Mesendoderm (in vitro differentiated cells): ENCODE results near the gene SFXN4.
A peak's percentile ranks its signal among the peaks of the same experiment; 100 is the strongest.

Experiments
- DNase-seq: peaks from one replicate; pipeline ENCODE4 v3.0.0; 2013
- H2AK5ac ChIP-seq: 2 replicates; pipeline ENCODE4 v1.6.1; 2013; ENCODE audit warnings: low read length, inconsistent platforms
- H2BK120ac ChIP-seq: 2 replicates; pipeline ENCODE4 v1.6.1; 2013; ENCODE audit warnings: low read depth, mild to moderate bottlenecking, low read length, moderate library complexity, mixed read lengths
- H2BK15ac ChIP-seq: replicated peaks from 2 replicates; pipeline ENCODE4 v1.6.1; 2013; ENCODE audit warnings: low read depth, mild to moderate bottlenecking, moderate library complexity
- H2BK5ac ChIP-seq: 2 replicates; pipeline ENCODE4 v1.6.1; 2013; ENCODE audit warnings: low read length, inconsistent platforms
- H3K18ac ChIP-seq: 2 replicates; pipeline ENCODE4 v1.6.1; 2013; ENCODE audit warnings: mild to moderate bottlenecking, low read length, mixed read lengths
- H3K23ac ChIP-seq: one replicate; pipeline ENCODE4 v1.6.1; 2013; ENCODE audit warnings: low read length
- H3K27ac ChIP-seq: 2 replicates; pipeline ENCODE4 v1.5.1; 2013; ENCODE audit warnings: low read depth, mild to moderate bottlenecking, inconsistent platforms, low read length, moderate library complexity
- H3K27me3 ChIP-seq: 2 replicates; pipeline ENCODE4 v1.6.1; 2013; ENCODE audit warnings: low read length, control low read depth, mild to moderate bottlenecking, inconsistent platforms; ENCODE audit not compliant: insufficient read depth, poor library complexity
- H3K36me3 ChIP-seq: 2 replicates; pipeline ENCODE4 v1.6.1; 2013; ENCODE audit warnings: low read length, inconsistent platforms; ENCODE audit not compliant: control insufficient read depth, insufficient read depth
- H3K4ac ChIP-seq: one replicate; pipeline ENCODE4 v1.6.1; 2013; ENCODE audit warnings: low read depth, mild to moderate bottlenecking, low read length, moderate library complexity
- H3K4me1 ChIP-seq: 2 replicates; pipeline ENCODE4 v1.6.1; 2013; ENCODE audit warnings: low read depth, low read length, inconsistent platforms; ENCODE audit not compliant: control insufficient read depth
- H3K4me2 ChIP-seq: 2 replicates; pipeline ENCODE4 v1.6.1; 2013; ENCODE audit warnings: low read length
- H3K4me3 ChIP-seq: 2 replicates; pipeline ENCODE4 v1.5.1; 2013; ENCODE audit warnings: mild to moderate bottlenecking, low read length
- H3K56ac ChIP-seq: one replicate; pipeline ENCODE4 v1.6.1; 2013; ENCODE audit warnings: low read length
- H3K79me1 ChIP-seq: 2 replicates; pipeline ENCODE4 v1.6.1; 2013; ENCODE audit warnings: low read length, inconsistent platforms
- H3K79me2 ChIP-seq: 2 replicates; pipeline ENCODE4 v1.6.1; 2013; ENCODE audit warnings: mild to moderate bottlenecking, low read length; ENCODE audit not compliant: control insufficient read depth, insufficient read depth
- H3K9ac ChIP-seq: 2 replicates; pipeline ENCODE4 v1.6.1; 2013; ENCODE audit warnings: low read length, inconsistent platforms
- H4K5ac ChIP-seq: one replicate; pipeline ENCODE4 v1.6.1; 2013; ENCODE audit warnings: low read length
- H4K8ac ChIP-seq: one replicate; pipeline ENCODE4 v1.6.1; 2013; ENCODE audit warnings: low read depth, mild to moderate bottlenecking, control low read depth, low read length, moderate library complexity
- WGBS: extraction: QIAGEN DNeasy Blood & Tissue Kit; methylation state at CpG from one replicate; pipeline ENCODE4 v1.1.7; 2013; ENCODE audit warnings: low lambda C conversion rate, missing lambda C conversion rate; ENCODE audit not compliant: insufficient coverage; ENCODE audit errors: extremely low coverage; 5-methylcytosine and 5-hydroxymethylcytosine counted together

The SFXN4 gene

GRCh38 chr10:119197921-119198320 lies 32.4 kb upstream of the SFXN4 start:
- WGBS: no CpG with 5 or more reads among the region's 4 CpGs
- H3K79me1 ChIP-seq: no peaks in the 10 kb centered on the region
- no peak overlapping the region for H4K5ac ChIP-seq
- H3K18ac ChIP-seq: no peak overlapping the region
- DNase-seq: no peak
- H3K36me3 ChIP-seq: no peaks in the 10 kb centered on the region
- no peaks in the 10 kb centered on the region for H3K4me1 ChIP-seq
- no peaks in the 10 kb centered on the region for H3K79me2 ChIP-seq
- H4K8ac ChIP-seq: no peak overlapping the region
- H2AK5ac ChIP-seq: no peak overlapping the region
- no peak overlapping the region for H3K4me3 ChIP-seq
- H2BK15ac ChIP-seq: no peak overlapping the region
- H2BK5ac ChIP-seq: no peak overlapping the region
- no peak overlapping the region for H3K23ac ChIP-seq
- H3K56ac ChIP-seq: no peak overlapping the region
- H3K9ac ChIP-seq: no peak overlapping the region
- H2BK120ac ChIP-seq: no peak overlapping the region
- H3K4me2 ChIP-seq: no peak overlapping the region
- no peak overlapping the region for H3K27ac ChIP-seq
- H3K4ac ChIP-seq: no peak overlapping the region
- H3K27me3 ChIP-seq: no peaks in the 10 kb centered on the region

DNA sequence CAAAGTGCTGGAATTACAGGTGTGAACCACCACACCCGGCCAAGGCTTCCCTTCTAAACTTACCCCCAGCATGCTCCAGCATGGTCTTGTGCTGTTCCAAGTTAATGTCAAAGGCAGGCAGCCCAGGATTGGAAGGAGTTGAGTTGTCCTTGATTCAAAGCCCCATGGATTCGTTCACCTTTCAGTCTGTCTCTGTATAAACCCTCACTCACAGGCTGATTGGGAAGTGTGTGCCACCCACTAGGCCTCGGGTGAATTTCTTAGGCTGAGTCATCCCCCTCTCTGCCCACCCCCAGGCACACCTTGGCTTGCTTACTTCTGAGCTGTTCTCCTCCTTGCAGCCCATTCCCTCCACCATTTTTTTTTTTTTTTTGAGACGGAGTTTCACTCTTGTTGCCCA lies 26.4 kb upstream of the SFXN4 start:
- no peak overlapping the region for H2AK5ac ChIP-seq
- H2BK5ac ChIP-seq: no peak overlapping the region
- no peak overlapping the region for H3K27ac ChIP-seq
- H4K8ac ChIP-seq: no peak overlapping the region
- no peaks in the 10 kb centered on the region for H3K36me3 ChIP-seq
- H3K79me1 ChIP-seq: no peaks in the 10 kb centered on the region
- no peak overlapping the region for H3K4ac ChIP-seq
- no peak overlapping the region for H3K23ac ChIP-seq
- WGBS: no CpG with 5 or more reads among the region's 4 CpGs
- H2BK120ac ChIP-seq: no peak overlapping the region
- H4K5ac ChIP-seq: no peak overlapping the region
- peak; percentile 46 for DNase-seq
- no peaks in the 10 kb centered on the region for H3K4me1 ChIP-seq
- no peak overlapping the region for H3K4me3 ChIP-seq
- H3K18ac ChIP-seq: no peak overlapping the region
- H3K4me2 ChIP-seq: no peak overlapping the region
- no peaks in the 10 kb centered on the region for H3K79me2 ChIP-seq
- H3K56ac ChIP-seq: no peak overlapping the region
- no peak overlapping the region for H2BK15ac ChIP-seq
- no peak overlapping the region for H3K9ac ChIP-seq
- H3K27me3 ChIP-seq: no peaks in the 10 kb centered on the region

DNA sequence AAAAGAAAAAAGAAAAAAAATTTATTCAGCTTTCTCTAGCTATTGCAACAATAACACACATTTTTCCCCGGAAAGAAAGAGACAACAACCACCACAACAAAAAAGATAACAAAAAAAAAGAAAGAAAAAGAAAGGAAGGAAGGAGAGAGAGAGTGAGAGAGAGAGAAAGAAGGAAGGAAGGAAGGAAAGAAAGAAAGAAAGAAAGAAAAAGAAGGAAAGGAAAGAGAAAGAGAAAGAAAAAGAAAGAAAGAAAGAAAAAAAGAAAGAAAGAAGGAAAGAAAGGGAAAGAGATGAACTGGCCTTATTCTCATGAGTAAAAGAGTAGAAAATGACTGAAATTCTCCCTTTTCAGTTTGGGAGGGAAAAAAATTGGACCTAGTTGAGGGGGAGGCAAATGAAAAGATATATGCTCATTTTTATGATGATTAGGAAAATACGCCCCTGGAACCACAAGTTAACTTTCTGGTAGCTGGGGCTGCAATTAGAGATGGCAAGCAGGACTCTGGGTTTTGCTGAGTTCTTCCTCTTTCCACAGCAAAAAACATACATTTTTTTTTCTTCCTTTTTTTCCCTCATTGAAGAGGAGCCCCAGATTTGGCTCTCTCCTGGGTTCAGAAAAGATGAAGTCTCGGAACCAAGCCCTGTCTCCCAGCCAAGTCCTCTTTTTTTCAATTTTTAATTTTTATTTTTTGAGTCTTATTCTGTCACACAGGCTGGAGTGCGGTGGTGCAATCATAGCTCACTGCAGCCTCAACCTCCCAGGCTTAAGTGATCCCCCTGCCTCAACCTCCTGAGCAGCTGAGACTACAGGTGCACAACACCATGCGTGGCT lies 25.7 kb upstream of the SFXN4 start:
- Histone ChIP-seq H2BK15ac (no peak overlapping the region), H4K5ac (no peak overlapping the region), H3K4me3 (no peak overlapping the region), H2BK5ac (no peak overlapping the region), H3K4me2 (no peak overlapping the region), H3K23ac (no peak overlapping the region), H4K8ac (no peak overlapping the region), H3K56ac (no peak overlapping the region), H3K27ac (no peak overlapping the region), H3K4me1 (no peaks in the 10 kb centered on the region), H3K4ac (no peak overlapping the region), H3K36me3 (no peaks in the 10 kb centered on the region), H2AK5ac (no peak overlapping the region), H3K79me1 (no peaks in the 10 kb centered on the region), H3K79me2 (no peaks in the 10 kb centered on the region), H3K27me3 (no peaks in the 10 kb centered on the region), H2BK120ac (no peak overlapping the region), H3K9ac (no peak overlapping the region), H3K18ac (no peak overlapping the region)
- DNase-seq: no peak
- no CpG with 5 or more reads among the region's 5 CpGs for WGBS

GRCh38 chr10:119190353-119190752 lies 24.8 kb upstream of the SFXN4 start:
- no peak overlapping the region for H3K4ac ChIP-seq
- peak; percentile 73 for DNase-seq

GRCh38 chr10:119189811-119190282 lies 24.3 kb upstream of the SFXN4 start:
- Histone ChIP-seq H2BK5ac (no peak overlapping the region), H4K8ac (no peak overlapping the region), H3K36me3 (no peaks in the 10 kb centered on the region), H3K79me1 (no peaks in the 10 kb centered on the region), H3K27me3 (no peaks in the 10 kb centered on the region), H3K79me2 (no peaks in the 10 kb centered on the region), H3K4ac (no peak overlapping the region), H3K4me1 (no peaks in the 10 kb centered on the region), H3K4me2 (no peak overlapping the region), H3K56ac (no peak overlapping the region), H3K18ac (no peak overlapping the region), H2AK5ac (no peak overlapping the region), H2BK15ac (no peak overlapping the region), H4K5ac (no peak overlapping the region), H3K4me3 (no peak overlapping the region), H3K27ac (no peak overlapping the region), H3K9ac (no peak overlapping the region), H3K23ac (no peak overlapping the region), H2BK120ac (no peak overlapping the region)
- DNase-seq: no peak
- WGBS: no CpG with 5 or more reads among the region's 3 CpGs

More at GRCh38 chr10:119190353-119190752, 24.8 kb upstream of the SFXN4 start:
- Histone ChIP-seq H3K27ac (no peak overlapping the region), H3K23ac (no peak overlapping the region), H2BK120ac (no peak overlapping the region), H3K4me1 (no peaks in the 10 kb centered on the region), H4K5ac (no peak overlapping the region), H2BK5ac (no peak overlapping the region), H3K18ac (no peak overlapping the region), H3K4me2 (no peak overlapping the region), H3K27me3 (no peaks in the 10 kb centered on the region), H3K79me1 (no peaks in the 10 kb centered on the region), H3K56ac (no peak overlapping the region), H2AK5ac (no peak overlapping the region), H3K4me3 (no peak overlapping the region), H2BK15ac (no peak overlapping the region), H4K8ac (no peak overlapping the region), H3K79me2 (no peaks in the 10 kb centered on the region), H3K36me3 (no peaks in the 10 kb centered on the region), H3K9ac (no peak overlapping the region)
- WGBS: no CpG with 5 or more reads among the region's 4 CpGs
